NCI-H187 (cell line): Measurements from ENCODE around the gene COQ10A.

Experiments
- DNase-seq, 2 experiments: peaks; one replicate each; lab custom pipeline; 2025; lab: John Stamatoyannopoulos, UW

The COQ10A gene

DNA sequence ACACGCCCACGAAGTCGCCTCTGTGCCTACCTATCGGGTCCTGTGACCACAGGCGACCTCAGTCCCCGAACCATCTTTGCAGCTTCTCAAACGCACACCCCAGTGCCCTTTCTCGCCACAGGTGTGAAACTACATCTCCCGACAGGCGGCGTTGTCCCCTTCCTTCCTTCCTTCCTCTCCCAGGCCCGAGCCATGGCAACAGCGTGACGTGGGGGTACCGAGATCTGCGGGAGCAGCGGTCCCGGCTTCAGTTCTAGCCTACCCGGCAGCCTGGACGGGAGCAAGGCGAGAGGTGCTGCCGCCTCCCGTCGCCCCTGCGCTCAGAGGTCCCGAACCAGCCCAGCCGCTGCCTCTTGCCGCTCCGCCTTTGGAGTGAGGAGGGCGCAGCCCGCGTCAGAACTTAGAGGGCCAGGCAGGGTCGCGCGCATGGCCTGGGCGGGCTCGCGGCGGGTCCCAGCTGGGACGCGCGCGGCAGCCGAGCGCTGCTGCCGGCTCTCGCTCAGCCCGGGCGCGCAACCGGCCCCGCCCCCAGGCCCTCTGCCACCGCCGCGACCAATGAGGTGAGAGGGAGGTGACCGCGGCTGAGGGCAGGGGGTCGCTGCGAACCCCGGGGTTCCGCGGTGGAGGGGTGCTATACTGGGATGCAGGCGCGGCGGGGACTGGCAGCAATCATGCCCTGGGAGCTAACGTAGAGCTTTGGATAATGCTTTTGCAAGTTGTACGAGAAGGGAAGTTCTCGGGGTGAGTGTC is at the start of gene COQ10A:
Gene COQ10A (plus strand): TSS at position 250 of the 750 bp plus-strand sequence. CDS start 177 bp downstream, at position 427.
- DNase-seq, result peak; percentile 66 to 84

DNA sequence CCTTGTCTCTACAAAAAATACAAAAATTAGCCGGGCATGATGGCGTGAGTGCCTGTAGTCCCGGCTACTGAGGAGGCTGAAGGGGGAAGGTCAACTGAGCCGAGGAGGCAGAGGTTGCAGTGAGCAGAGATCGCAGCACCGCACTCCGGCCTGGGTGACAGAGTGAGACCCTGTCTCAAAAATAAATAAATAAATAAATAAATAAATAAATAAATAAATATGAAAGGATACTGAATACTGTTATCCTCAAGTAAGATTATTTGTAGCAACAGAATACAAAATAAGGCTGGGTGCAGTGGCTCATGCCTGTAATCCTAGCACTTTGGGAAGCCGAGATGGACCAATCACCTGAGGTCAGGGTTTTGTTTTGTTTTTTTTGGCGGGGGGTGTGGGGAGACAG is 46.9 kb upstream of the COQ10A start:
- DNase-seq, result no peak

DNA sequence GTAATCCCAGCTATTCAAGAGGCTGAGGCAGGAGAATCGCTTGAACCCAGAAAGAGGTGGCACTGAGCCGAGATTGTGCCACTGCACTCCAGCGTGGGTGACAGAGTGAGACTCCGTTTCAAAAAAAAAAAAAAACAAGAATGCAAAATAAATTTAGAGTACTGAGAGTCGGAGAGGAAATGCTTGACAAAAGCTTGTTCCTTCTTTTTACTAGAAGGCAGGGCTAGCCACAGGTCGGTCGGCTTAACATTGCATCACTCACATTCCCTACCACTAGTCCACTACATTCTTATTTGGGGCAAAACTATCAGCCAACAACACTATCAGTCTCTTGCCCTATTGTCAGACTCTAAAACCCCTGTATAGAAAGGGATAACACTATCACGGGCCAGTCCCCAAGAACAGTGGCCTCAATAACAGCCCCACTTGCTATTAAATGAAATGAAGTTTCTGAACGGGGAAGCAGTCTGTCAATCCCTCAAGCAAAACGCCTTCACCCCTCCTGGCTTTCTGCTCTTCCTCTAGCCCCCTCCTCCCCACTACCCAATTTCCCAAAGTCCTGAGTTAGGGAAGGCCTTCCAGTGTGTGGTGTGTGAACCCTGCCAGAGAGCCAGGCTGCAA is 46.0 kb upstream of the COQ10A start:
- no peak for DNase-seq

DNA sequence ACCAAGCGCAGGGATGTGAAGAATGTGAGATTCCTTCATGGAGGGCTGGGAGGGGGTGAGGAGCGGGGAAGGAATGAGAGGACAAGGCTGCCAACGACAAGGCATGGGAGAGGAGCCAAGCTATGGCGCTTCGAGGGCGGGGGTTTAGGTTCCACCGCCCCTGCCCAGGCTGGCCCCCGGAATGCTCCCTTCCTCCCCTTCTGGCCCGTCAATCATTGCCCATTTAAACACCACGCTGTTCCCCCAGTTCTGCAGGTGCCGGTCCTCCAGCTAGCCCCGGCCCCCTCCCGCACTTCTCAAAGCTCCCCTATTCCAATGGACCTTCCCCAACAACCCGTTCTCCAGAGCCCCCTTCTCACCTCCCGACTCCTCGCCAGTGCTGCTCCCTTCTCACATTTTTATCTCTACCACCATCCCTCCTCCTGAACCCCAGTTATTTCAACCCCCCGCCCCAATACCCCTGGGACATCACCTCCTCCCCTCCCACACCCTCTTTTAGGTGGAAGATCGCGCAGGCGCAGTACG is 45.4 kb upstream of the COQ10A start:
- DNase-seq, result no peak

DNA sequence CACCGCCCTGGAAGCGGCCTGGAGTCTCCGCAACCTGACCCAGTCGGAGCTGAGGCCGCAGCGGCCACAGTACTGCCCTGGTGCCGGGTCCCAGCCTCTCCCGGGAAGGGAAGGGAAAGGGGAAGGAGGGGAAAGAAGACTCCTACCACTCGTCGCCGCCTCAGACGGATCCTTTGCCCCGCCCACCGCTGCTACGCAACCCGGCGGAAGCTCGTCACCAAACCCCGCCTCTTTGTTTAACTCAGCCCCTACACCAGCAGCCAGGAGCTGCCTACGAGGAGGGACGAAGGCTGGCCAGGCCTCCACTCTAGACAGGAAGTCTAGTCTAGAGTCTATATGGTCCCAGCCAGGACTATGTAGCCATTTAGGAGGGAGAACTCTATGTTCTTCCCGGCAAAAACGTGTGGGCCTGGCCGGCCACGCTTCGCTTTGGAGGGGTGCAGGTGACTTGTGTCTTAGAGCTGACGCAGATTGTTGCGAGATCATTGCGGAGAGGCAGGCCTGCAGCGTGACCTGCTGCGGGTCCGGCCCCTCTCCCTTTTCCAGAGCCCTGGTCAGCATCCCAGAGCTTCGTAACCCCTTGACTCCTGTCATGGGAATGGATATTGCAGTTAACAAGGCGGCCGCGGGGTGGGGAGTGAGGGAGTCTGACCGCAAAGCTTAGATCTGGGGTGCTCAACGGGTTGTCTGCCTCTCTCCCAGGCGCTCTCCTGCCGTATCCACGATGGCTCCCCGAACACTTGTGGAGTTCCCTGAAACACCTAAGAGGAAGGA is 44.8 kb upstream of the COQ10A start, which contains the start of gene RNF41:
Gene RNF41 (minus strand): TSS at position 166 of the 774 bp plus-strand sequence. CDS start 7,875 bp downstream, outside the sequence.
- peak; percentile 95 to 97 for DNase-seq

DNA sequence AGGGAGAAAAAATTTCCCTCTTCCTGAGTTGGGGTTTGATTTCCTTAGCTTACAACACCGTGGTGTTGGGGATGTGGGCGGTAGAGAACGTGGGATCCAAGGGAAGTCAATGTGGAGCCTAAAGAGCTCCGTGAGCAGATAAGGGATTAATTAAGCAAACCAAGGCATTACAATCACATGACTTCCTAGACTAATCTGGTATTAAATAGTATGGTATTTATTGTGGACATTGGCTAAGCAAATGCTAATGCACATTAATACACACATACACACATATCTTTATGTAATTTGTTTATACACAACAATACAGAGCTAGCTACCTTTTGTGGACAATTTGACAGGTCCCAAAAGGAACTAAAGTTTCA is 44.2 kb upstream of the COQ10A start:
- peak in 1 of 2 experiments; percentile 46 for DNase-seq

DNA sequence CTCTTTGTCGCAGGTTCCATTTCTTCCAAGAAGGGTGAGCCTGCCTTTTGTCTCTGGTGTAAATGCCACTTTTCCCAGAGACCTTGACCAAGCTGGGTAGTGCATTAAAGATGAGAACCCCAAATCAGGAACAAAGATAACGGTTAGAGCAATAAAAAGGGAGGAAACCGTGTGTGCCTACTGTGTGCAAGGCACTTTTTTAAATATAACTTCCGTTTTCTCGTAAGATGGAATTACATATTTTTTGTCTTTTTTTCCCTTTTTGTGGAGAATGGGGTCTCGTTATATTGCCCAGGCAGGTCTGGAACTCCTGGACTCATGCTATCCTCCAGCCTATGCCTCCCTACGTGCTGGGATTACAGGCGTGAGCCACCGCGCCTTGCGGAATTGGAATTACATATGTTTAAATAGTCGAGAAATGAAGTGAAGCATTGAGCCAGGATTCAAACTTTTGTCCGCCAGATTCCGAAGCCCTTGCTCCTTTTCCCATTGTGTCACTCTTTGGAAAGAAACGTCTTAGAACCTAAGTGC is 43.1 kb upstream of the COQ10A start:
- no peak for DNase-seq

DNA sequence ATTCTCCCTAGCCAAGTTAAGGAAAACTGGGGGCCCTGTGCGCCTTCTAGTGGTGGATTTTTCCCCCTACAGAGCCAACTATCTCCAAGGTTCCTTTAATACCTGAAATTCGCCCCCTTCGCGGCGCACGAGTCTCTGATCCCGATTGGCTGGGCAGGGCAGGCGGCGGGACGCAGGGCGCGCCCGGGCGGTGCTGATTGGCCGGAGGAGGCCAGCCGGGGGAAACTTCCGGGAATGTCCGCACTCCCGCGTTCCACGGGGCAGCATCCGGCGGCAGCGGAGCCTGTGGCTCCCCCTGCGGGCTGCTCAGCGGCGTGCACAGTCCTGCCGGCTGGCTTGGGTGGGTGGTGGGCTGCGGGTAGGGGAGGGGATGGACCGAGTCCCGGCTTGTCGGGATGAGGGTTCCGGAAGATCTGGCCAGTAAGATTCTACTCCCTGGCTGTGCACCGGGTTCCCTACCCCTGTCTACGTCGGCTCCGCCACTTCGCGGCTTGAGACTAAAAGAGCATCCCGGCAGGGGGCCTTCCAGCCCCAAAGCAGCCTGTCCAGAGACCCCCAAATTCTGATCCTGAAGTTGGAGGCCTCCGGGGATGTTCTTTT is 42.5 kb upstream of the COQ10A start, which contains the start of gene NABP2:
Gene NABP2 (plus strand): TSS at position 241 of the 600 bp plus-strand sequence. CDS start 515 bp downstream, outside the sequence.
- peak; percentile 95 to 96 for DNase-seq

DNA sequence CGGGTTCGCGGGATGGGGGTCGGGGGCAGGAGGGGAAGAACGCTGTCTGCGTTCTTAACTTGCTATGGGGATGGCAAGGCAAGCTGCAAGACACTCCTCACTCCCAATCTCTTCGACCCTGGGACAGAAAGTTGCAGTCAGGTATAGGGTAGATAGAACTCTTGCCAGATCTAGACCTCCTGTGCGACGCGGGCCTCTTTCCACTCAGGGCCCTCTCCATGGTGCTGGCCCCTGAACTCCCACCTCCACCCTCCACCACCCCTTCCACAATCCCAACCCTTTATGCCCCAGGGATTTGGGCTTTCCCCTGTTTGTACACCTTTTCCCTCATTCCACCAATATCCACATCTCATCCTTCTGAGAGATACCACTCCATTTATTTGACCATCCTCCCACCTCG is 41.8 kb upstream of the COQ10A start:
- DNase-seq, result no peak

DNA sequence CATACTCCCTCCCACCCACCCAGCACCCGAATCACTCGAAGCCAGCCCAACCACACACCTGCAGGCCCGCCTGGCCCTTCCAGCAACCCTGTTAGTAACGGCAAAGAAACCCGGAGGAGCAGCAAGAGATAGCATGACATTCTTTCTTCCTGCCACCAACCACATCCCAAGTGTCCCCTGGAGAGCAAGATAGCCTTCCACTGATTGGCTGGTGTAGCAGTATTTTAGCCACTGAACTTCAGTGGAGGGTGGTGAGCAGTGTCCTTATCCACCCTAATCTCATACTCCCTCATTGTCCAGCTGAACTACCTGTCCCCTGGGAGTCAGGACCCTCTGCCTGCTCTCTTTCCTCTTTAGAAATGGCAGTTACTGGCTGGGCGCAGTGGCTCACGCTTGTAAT is 37.7 kb upstream of the COQ10A start:
- DNase-seq, result no peak

DNA sequence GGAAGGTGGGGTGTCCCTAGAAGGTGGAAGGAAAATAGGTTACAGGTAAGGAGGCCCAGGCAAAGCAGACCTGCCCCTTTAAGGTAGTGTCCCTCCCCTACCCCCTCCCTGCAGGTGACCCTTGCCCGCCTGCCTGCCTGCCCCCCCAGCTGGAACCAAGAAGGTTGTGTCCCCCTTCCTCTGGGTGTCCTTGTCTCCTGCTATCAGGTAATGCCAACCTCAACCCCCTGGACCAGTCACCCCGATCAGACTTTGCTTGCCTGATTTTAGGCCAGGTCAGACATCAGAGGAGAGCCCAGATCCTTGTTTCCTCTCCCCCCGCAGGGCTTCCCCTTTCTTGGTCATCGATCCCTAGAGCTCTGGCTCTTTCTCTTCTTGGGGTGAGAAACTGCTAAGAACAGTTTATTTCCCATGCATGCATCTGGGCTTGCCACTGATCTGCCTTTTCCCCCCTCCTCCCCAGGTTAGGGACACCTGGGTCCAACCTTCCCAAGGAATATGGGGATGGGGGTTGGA is 36.8 kb upstream of the COQ10A start, which contains the start of gene SLC39A5:
Gene SLC39A5 (plus strand): TSS at position 136 of the 516 bp plus-strand sequence. CDS start 1,224 bp downstream, outside the sequence.
- no peak for DNase-seq

DNA sequence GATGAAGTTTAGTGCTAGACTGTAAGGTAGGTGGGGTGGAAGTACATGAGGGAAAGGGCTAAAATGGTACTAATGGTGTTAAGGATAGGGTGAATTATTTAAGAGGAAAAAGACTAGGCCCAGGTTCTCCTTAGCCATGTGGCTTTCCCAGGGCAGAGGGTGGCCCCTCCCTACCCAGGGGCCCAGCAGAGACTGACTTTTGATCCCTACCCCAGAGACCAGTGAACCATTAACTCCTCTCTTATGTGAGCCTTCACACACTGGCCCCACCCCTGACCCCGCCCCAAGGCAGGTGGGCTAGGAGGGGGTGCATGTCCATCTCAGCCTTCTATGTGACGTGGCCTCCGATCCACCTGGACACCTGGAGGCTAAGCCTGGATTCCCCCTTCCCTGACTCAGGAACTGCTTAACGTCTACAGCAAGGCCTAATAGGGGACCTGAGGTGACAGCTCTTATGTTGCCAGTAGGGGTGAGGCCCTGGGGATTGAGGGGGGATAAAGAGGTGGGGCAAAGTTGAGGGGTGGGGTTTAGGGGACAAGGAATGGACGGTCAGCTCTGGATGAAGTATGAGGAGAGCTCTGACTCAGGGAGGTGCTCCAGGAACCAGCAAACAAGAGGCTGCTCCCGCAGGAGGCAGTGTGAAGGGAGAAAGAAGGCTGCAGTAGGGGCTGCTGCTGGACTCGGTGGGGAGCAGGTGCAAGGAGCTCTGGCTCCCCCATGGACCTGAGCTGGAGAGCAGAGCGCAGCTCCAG is 36.1 kb upstream of the COQ10A start:
- DNase-seq, result no peak

DNA sequence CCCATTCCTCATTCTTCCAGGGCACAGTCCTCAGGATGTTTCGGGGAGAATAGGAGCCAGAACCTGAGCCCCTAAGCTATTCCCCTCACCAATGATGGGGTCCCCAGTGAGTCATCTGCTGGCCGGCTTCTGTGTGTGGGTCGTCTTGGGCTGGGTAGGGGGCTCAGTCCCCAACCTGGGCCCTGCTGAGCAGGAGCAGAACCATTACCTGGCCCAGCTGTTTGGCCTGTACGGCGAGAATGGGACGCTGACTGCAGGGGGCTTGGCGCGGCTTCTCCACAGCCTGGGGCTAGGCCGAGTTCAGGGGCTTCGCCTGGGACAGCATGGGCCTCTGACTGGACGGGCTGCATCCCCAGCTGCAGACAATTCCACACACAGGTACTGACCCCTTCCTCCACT is 35.6 kb upstream of the COQ10A start:
- DNase-seq, result no peak

DNA sequence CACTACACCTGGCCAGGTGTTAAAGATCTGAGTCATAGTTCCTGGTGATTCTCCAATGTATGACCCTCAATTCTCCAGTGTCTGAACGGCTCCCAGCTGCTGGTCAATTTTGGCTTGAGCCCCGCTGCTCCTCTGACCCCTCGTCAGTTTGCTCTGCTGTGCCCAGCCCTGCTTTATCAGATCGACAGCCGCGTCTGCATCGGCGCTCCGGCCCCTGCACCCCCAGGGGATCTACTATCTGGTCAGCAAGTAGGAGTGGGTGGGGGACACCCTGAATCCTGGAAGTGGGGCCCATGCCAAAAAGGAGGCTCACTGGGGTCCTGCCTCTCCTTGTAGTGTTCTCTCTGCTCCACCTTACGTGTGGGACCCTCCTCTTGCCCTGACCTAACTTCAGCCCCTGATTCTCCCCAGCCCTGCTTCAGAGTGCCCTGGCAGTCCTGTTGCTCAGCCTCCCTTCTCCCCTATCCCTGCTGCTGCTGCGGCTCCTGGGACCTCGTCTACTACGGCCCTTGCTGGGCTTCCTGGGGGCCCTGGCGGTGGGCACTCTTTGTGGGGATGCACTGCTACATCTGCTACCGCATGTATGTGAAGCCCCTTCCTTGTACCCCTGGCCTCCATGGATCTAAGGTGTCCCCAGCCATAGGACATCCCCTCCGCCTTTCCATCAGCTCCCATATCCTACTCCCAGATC is 31.9 kb upstream of the COQ10A start:
- DNase-seq, result no peak

DNA sequence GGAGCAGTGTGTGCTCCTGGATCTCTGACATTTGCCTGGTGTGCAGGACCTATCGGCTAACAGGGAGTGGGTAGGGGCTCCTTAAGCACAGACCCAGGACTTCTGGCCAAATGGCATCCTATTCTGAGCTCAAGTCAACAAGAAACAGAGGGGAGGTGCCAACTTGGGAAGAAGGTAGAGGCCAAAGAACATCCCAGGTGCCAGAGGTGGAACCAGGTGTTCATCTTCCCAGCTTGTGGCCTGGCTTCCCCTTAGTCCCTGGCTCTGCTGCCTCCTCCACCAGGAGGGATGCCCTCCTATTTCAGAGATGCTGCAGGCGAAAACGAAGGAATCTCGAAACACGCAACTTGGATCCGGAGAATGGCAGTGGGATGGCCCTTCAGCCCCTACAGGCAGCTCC is 30.7 kb upstream of the COQ10A start:
- no peak for DNase-seq

DNA sequence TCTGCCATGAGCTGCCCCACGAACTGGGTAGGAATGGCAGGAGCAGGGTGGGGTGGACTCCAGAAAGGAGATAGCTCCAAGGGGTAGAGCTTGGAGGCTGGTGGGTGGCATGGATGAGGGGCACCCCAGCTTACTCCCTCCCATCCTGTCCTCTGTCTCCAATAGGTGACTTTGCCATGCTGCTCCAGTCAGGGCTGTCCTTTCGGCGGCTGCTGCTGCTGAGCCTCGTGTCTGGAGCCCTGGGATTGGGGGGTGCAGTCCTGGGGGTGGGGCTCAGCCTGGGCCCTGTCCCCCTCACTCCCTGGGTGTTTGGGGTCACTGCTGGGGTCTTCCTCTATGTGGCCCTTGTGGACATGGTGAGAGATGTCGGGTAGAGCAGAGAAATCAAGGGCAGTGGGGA is 29.8 kb upstream of the COQ10A start:
- no peak for DNase-seq

DNA sequence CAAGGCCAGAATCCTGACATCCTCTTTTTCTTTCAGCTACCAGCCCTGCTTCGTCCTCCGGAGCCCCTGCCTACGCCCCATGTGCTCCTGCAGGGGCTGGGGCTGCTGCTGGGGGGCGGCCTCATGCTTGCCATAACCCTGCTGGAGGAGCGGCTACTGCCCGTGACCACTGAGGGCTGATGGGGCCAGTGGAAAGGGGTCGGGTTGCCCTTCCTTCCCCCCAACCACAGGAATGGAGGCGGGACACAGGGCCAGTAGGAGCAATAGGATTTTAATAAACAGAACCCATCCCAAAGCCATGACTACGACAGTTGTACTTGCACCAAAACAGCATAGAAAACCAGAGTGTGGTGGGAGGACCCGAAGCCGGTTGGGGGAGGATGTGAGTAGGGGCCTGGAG is 29.2 kb upstream of the COQ10A start:
- no peak for DNase-seq

DNA sequence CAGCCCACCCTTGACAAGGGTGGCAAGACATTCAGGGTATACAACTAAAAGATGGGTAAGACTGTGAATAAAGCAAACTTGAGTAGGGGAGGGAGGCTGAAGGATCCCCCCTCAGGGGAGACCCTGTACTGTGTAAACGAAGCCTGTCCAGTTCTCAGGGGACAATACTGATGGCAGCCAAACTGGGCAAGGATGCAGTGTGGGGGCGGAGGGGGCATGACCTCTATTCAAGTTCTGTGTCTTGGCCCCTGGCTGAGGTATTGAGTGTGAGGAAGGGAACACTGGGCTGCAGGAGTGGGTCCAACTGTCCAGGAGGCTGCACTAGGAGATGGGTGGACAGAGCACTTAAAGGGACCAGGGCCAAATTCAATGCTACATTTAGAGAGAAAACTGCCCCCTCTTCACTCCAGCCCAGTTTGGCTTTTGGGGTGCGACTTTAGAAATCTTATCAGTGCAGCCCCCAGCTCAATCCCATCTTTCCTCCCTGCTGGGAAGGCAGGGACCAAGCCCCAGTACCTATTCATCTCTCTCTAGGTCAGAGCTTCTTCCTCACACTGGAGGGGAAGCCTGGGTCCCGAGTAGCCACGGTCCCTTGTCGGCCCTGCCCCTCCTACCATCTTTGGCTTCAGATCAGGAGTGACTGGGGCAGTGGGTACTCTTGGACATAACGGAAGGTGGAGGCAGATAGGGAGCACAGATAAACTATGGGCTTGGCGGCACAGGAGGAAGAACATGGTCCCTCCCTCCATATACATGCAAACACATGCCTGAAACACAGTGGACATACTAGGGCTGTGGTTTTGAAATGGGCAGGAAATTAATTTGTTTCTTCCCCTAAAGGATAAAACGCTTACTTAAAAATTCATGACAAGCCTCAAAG is 25.1 kb upstream of the COQ10A start:
- no peak for DNase-seq

DNA sequence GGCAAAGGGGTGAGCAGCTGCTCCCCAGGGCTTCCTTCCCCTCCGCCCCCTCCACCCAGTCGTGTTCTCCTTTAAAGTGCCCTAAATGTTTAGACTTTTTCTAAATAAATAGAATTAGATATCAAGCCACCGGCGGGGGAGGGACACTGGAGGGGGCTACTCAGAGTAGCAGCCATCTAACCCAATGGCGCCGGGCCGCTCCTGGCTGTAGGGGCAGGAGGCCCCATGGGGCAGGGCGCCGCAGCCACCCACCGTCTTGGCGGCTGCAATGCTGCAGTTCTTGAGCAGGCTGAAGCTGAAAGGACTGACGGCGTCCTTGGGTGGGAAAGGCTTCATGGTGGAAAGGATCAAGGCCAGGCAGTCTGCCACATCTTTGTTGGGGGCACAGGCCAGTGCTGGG is 23.8 kb upstream of the COQ10A start:
- no peak for DNase-seq
